Mesothelial cell of epicardium (in vitro differentiated cells): ENCODE results near the gene HS3ST5. TPM values are rescaled to one million over a fixed set of nuclear protein-coding genes. Genes with fewer than 3 reads are reported as not detected.

Source experiments
- DNase-seq, 2 experiments: peaks; one replicate each; pipeline ENCODE4 v3.0.0; 2021; ENCODE audit warnings: low spot score in 2 of 2; ENCODE audit not compliant: unreplicated experiment in 2 of 2
- H3K27ac Mint-ChIP-seq: 2 replicates; pipeline ENCODE4 v1.8.0; 2021; ENCODE audit warnings: mixed read lengths
- H3K27me3 Mint-ChIP-seq: 2 replicates; pipeline ENCODE4 v1.8.0; 2021; ENCODE audit warnings: low read depth, mixed read lengths
- H3K36me3 Mint-ChIP-seq: 2 replicates; pipeline ENCODE4 v1.8.0; 2021; ENCODE audit warnings: mixed read lengths
- H3K4me1 Mint-ChIP-seq: 2 replicates; pipeline ENCODE4 v1.8.0; 2021; ENCODE audit warnings: mixed read lengths
- H3K4me3 Mint-ChIP-seq: 2 replicates; pipeline ENCODE4 v1.8.0; 2021; ENCODE audit warnings: mild to moderate bottlenecking, moderate library complexity, mixed read lengths
- H3K9me3 Mint-ChIP-seq: 2 replicates; pipeline ENCODE4 v1.8.0; 2021; ENCODE audit warnings: mixed read lengths
- CTCF ChIP-seq: fragments of 200-600 bp; sonication (generic); IDR thresholded peaks from one replicate; pipeline ENCODE4 v1.5.0; 2021; ENCODE audit warnings: antibody characterized with exemption; ENCODE audit not compliant: unreplicated experiment
- total RNA-seq: library from RNA; stranded (reverse); gene quantifications from 3 replicates; pipeline ENCODE4 v1.2.1, GENCODE V29; 2021

HS3ST5 gene
- total RNA-seq, 1 donor from 2014 or later: 0.49 TPM

- DNase-seq: no peak
- TF ChIP-seq CTCF: no peak
- no peaks in the 10 kb centered on the region for H3K36me3 Mint-ChIP-seq
- peaks cover 8% of the 10 kb centered on the region for H3K9me3 Mint-ChIP-seq
- H3K4me3 Mint-ChIP-seq: no peak overlapping the region
- no peaks in the 10 kb centered on the region for H3K27me3 Mint-ChIP-seq
- H3K4me1 Mint-ChIP-seq: no peaks in the 10 kb centered on the region
- H3K27ac Mint-ChIP-seq: no peak overlapping the region
Measured at GRCh38 chr6:114312931-114313330, 29.9 kb downstream of the HS3ST5 start.

GRCh38 chr6:114310053-114310452, 32.8 kb downstream of the HS3ST5 start:
- Mint-ChIP-seq H3K27ac (no peak overlapping the region), H3K4me1 (no peaks in the 10 kb centered on the region), H3K9me3 (peaks cover 12% of the 10 kb centered on the region), H3K36me3 (no peaks in the 10 kb centered on the region), H3K4me3 (no peak overlapping the region), H3K27me3 (no peaks in the 10 kb centered on the region)
- no peak for DNase-seq
- no peak for TF ChIP-seq CTCF

- Mint-ChIP-seq H3K36me3 (peaks cover under 1% of the 10 kb centered on the region), H3K4me3 (no peak overlapping the region), H3K4me1 (peaks cover 2% of the 10 kb centered on the region), H3K9me3 (peaks cover 13% of the 10 kb centered on the region), H3K27ac (no peak overlapping the region), H3K27me3 (no peaks in the 10 kb centered on the region)
- TF ChIP-seq CTCF: peak; percentile 61
- DNase-seq: no peak
Measured at GRCh38 chr6:114304304-114304887, 38.4 kb downstream of the HS3ST5 start.

GRCh38 chr6:114301596-114302219, 41.1 kb downstream of the HS3ST5 start:
- no peak for TF ChIP-seq CTCF
- Mint-ChIP-seq H3K9me3 (peaks cover 19% of the 10 kb centered on the region), H3K27ac (no peak overlapping the region), H3K4me1 (peaks cover 2% of the 10 kb centered on the region), H3K27me3 (no peaks in the 10 kb centered on the region), H3K4me3 (no peak overlapping the region), H3K36me3 (peaks cover 4% of the 10 kb centered on the region)
- DNase-seq: no peak

GRCh38 chr6:114297135-114297534, 45.7 kb downstream of the HS3ST5 start:
- Mint-ChIP-seq H3K9me3 (peaks cover 12% of the 10 kb centered on the region), H3K27me3 (no peaks in the 10 kb centered on the region), H3K27ac (no peak overlapping the region), H3K4me1 (no peaks in the 10 kb centered on the region), H3K36me3 (peaks cover 4% of the 10 kb centered on the region), H3K4me3 (no peak overlapping the region)
- no peak for TF ChIP-seq CTCF
- DNase-seq: no peak
